Tibial artery (tissue), 4 donors: Measurements from ENCODE around the gene C19orf25.
"Not testable (repeated sequence)": the region's sequence is repeated elsewhere in the genome, so short reads cannot be mapped to it uniquely, and the experiment has no call there.

Experiments used
- DNase-seq, 2 donors: peaks; one replicate each; pipeline ENCODE4 v3.0.0-alpha.2; 2019
- H3K27ac ChIP-seq, 2 donors: fragments of 200-600 bp; sonication (generic) in 1 of 2; 1 replicate in 1 of 2; 2 replicates in 1 of 2; pipeline ENCODE4 v1.5.1; 2018 to 2019; ENCODE audit warnings: mild to moderate bottlenecking in 1 of 2
- H3K27me3 ChIP-seq, 2 donors: fragments of 200-600 bp; sonication (generic) in 1 of 2; one replicate each; pipeline versions ENCODE4 v1.5.1 to v1.6.0; 2016 to 2019
- H3K36me3 ChIP-seq, 3 donors: fragments of 200-600 bp; sonication (generic) in 2 of 3; one replicate each; pipeline ENCODE4 v1.5.1; 2016 to 2019; ENCODE audit warnings: mild to moderate bottlenecking in 2 of 3
- H3K4me1 ChIP-seq, 4 donors: fragments of 200-600 bp; sonication (generic) in 2 of 4; 1 replicate in 3 of 4; 2 replicates in 1 of 4; pipeline ENCODE4 v1.5.1; 2016 to 2019
- H3K4me3 ChIP-seq, 2 donors: fragments of 200-600 bp; sonication (generic) in 1 of 2; 1 replicate in 1 of 2; 2 replicates in 1 of 2; pipeline ENCODE4 v1.5.1; 2018 to 2019; ENCODE audit warnings: mild to moderate bottlenecking in 2 of 2
- H3K9me3 ChIP-seq, 3 donors: fragments of 200-600 bp; sonication (generic) in 1 of 3; one replicate each; pipeline ENCODE4 v1.5.1; 2016 to 2019
- CTCF ChIP-seq, 2 experiments: fragments of 200-600 bp in 1 of 2; fragments of 450-650 bp in 1 of 2; IDR thresholded peaks; one replicate each; pipeline ENCODE4 v1.5.1; 2017 to 2019; ENCODE audit warnings: antibody characterized with exemption in 2 of 2, mild to moderate bottlenecking in 1 of 2, moderate library complexity in 1 of 2
- intact Hi-C: fragments of 100-400 bp; cut with DNase I; formaldehyde crosslinking; loops from one replicate; pipeline ENCODE4 v1.15.0; 2023; ENCODE audit warnings: low total_unique reads

C19orf25 gene

GRCh38 chr19:1445185-1445931 is 33.7 kb downstream of the C19orf25 start:
- Histone ChIP-seq H3K4me3 (peak overlapping the region; percentile 10 to 23), H3K9me3 (no peaks in the 10 kb centered on the region), H3K4me1 (peaks cover 0 to 36% (median 31%) of the 10 kb centered on the region in 4 donors), H3K36me3 (peaks cover 26 to 33% (median 26%) of the 10 kb centered on the region in 3 donors), H3K27me3 (peaks cover 19 to 52% of the 10 kb centered on the region in 2 donors), H3K27ac (no peak overlapping the region)
- intact Hi-C loops: no loop called here
- peak; percentile 71 to 94 for TF ChIP-seq CTCF (IDR thresholded peaks at IDR 0.05)
- peak in 1 of 2 donors; percentile 41 for DNase-seq

GRCh38 chr19:1441677-1442438 is 37.2 kb downstream of the C19orf25 start:
- Histone ChIP-seq H3K27me3 (peaks cover 10 to 20% of the 10 kb centered on the region in 2 donors), H3K9me3 (no peaks in the 10 kb centered on the region), H3K36me3 (peaks cover 35 to 43% (median 35%) of the 10 kb centered on the region in 3 donors), H3K4me3 (no peak overlapping the region), H3K27ac (no peak overlapping the region), H3K4me1 (peaks cover 0 to 48% (median 43%) of the 10 kb centered on the region in 4 donors)
- TF ChIP-seq CTCF (IDR thresholded peaks at IDR 0.05): no peak
- no peak for DNase-seq
- intact Hi-C loops: no loop called here

- intact Hi-C loops: no loop called here
- TF ChIP-seq CTCF (IDR thresholded peaks at IDR 0.05): no peak
- no peak for DNase-seq
- Histone ChIP-seq H3K27ac (no peak overlapping the region), H3K4me1 (peaks cover 0 to 40% (median 35%) of the 10 kb centered on the region in 4 donors), H3K36me3 (peaks cover 35 to 43% (median 35%) of the 10 kb centered on the region in 3 donors), H3K4me3 (no peak overlapping the region), H3K27me3 (peaks cover 1 to 12% of the 10 kb centered on the region in 2 donors), H3K9me3 (no peaks in the 10 kb centered on the region)
Measured at GRCh38 chr19:1441022-1441426, 38.0 kb downstream of the C19orf25 start.

GRCh38 chr19:1440418-1440801 is 38.6 kb downstream of the C19orf25 start:
- H3K27me3 ChIP-seq: peaks cover 0 to 6% of the 10 kb centered on the region in 2 donors
- no peak for DNase-seq
- intact Hi-C loops: no loop called here
- H3K36me3 ChIP-seq: peaks cover 35 to 48% (median 38%) of the 10 kb centered on the region in 3 donors
- no peak for TF ChIP-seq CTCF (IDR thresholded peaks at IDR 0.05)
- H3K4me3 ChIP-seq: no peak overlapping the region
- H3K9me3 ChIP-seq: no peaks in the 10 kb centered on the region
- H3K4me1 ChIP-seq: peaks cover 0 to 34% (median 28%) of the 10 kb centered on the region in 4 donors
- no peak overlapping the region for H3K27ac ChIP-seq

GRCh38 chr19:1439525-1440417 is 39.2 kb downstream of the C19orf25 start:
- peaks cover 36 to 55% (median 44%) of the 10 kb centered on the region in 3 donors for H3K36me3 ChIP-seq
- intact Hi-C loops, H3K9me3 ChIP-seq, H3K27me3 ChIP-seq: not testable (repeated sequence)
- DNase-seq: peak in 1 of 2 donors; percentile 61
- H3K4me1 ChIP-seq: peaks cover 0 to 27% (median 22%) of the 10 kb centered on the region in 4 donors
- H3K4me3 ChIP-seq: peak overlapping the region; percentile 72 to 91
- H3K27ac ChIP-seq: peak overlapping the region in 1 of 2 donors; percentile 79
